Kidney glomerular epithelial cell (primary cell): Measurements from ENCODE around the gene CKMT1A.

Source experiments
- DNase-seq: peaks from one replicate; lab custom pipeline; 2025; lab: John Stamatoyannopoulos, UW

Gene CKMT1A

DNA sequence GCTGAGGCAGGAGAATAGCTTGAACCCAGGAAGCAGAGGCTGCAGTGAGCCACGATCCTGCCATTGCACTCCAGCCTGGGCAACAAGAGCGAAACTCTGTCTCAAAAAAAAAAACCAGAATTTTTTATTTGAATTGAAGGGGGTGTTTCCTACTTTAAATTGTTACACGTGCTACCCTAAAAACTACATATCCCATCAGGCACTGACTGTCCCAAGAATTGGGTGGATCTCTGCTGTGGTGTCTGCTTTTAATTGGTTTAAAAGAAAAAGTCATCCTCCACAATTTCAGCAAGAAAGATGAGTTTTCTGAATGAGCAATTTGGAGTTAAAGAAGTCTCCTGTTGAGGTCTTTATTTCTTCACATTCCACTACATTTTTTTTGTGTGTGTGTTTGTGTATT is 54.7 kb downstream of the CKMT1A start:
- DNase-seq = no peak
